Panc1 (cell line): ENCODE measurements around the gene CKB. TPM values are rescaled to one million over a fixed set of nuclear protein-coding genes. Genes with fewer than 3 reads are reported as not detected.

Experiments used
- ATAC-seq: fragments of 200-7000 bp; cut with Tn5 transposase; 2 replicates; pipeline ENCODE4 v1.9.1; 2020; ENCODE audit warnings: mild to moderate bottlenecking, moderate library complexity
- BruUV-seq: library from RNA; stranded (reverse); fragments of 400-500 nt; replicated peaks from 2 replicates; lab custom pipeline; 2021; lab: Mats Ljungman, UMichigan
- CTCF ChIA-PET: fragments of 300-600 bp; sonication (Branson Sonifier 250); formaldehyde crosslinking; loops from one replicate; lab custom pipeline; 2022; ENCODE audit warnings: antibody characterized with exemption; lab: Charles Lee
- POLR2A ChIA-PET: fragments of 300-600 bp; sonication (Branson Sonifier 250); formaldehyde crosslinking; loops from one replicate; lab custom pipeline; 2022; ENCODE audit warnings: antibody characterized with exemption; lab: Charles Lee
- DNase-seq: peaks from one replicate; pipeline ENCODE4 v3.0.0-alpha.2; 2010; ENCODE audit warnings: low read depth, low spot score
- H3K27ac ChIP-seq: 2 replicates; pipeline ENCODE4 v1.5.1; 2011; ENCODE audit warnings: mild to moderate bottlenecking, low read length, inconsistent platforms
- H3K27me3 ChIP-seq: fragments of 200-500 bp; sonication (Bioruptor generic); 2 replicates; pipeline ENCODE4 v1.6.0; 2014; ENCODE audit warnings: low read length, inconsistent platforms; ENCODE audit not compliant: control insufficient read depth, insufficient read depth
- H3K36me3 ChIP-seq: fragments of 200-500 bp; sonication (Bioruptor generic); 2 replicates; pipeline ENCODE4 v1.5.1; 2014; ENCODE audit warnings: inconsistent platforms, mild to moderate bottlenecking, low read length, moderate library complexity; ENCODE audit not compliant: control insufficient read depth, insufficient read depth
- H3K4me1 ChIP-seq: 2 replicates; pipeline ENCODE4 v1.5.1; 2011; ENCODE audit warnings: inconsistent platforms, mild to moderate bottlenecking, low read length, moderate library complexity; ENCODE audit not compliant: control insufficient read depth, insufficient read depth
- H3K4me3 ChIP-seq, 2 experiments: 2 replicates each; pipeline ENCODE4 v1.5.1; 2011 to 2012; ENCODE audit warnings: low read depth in 2 of 2, low read length in 2 of 2, mild to moderate bottlenecking in 2 of 2, inconsistent platforms in 1 of 2, moderate library complexity in 1 of 2
- H3K9me3 ChIP-seq: fragments of 200-500 bp; sonication (Bioruptor generic); 2 replicates; pipeline ENCODE4 v1.5.1; 2014; ENCODE audit warnings: low read depth, mild to moderate bottlenecking, inconsistent platforms, low read length, moderate library complexity; ENCODE audit not compliant: control insufficient read depth, insufficient read depth
- POLR2AphosphoS5 ChIP-seq: IDR thresholded peaks from 2 replicates; pipeline ENCODE4 v1.6.1; 2012; ENCODE audit warnings: mild to moderate bottlenecking, low read depth, low read length, moderate library complexity
- REST ChIP-seq, 2 experiments: IDR thresholded peaks; 2 replicates each; pipeline ENCODE4 v1.6.1; 2011 to 2012; ENCODE audit warnings: low read depth in 2 of 2, control low read depth in 1 of 2, low read length in 1 of 2, mild to moderate bottlenecking in 1 of 2, moderate library complexity in 1 of 2; ENCODE audit not compliant: insufficient read depth in 1 of 2
- SIN3A ChIP-seq: IDR thresholded peaks from 2 replicates; pipeline ENCODE4 v1.6.1; 2012; ENCODE audit warnings: low read depth, mild to moderate bottlenecking, low read length, moderate library complexity, borderline replicate concordance; ENCODE audit not compliant: insufficient read depth
- TCF7L2 ChIP-seq: IDR thresholded peaks from 2 replicates; pipeline ENCODE4 v1.6.1; 2011; ENCODE audit warnings: mild to moderate bottlenecking, low read depth, low read length, inconsistent platforms
- in situ Hi-C: cut with HindIII; loops from 2 replicates; pipeline ENCODE4 v1.10.0; 2016; ENCODE audit warnings: low sequenced_read_pairs, low pct_unique_long_range_greater_than_20kb
- intact Hi-C: fragments of 100-400 bp; cut with micrococcal nuclease; formaldehyde crosslinking; loops from one replicate; pipeline ENCODE4 v1.10.0; 2022; ENCODE audit not compliant: unreplicated experiment
- total RNA-seq: library from RNA; stranded (reverse); gene quantifications from one replicate; pipeline ENCODE4 v1.2.1, GENCODE V29; 2021; ENCODE audit not compliant: unreplicated experiment
- TF ChIP-seq, protein P1 (sequence below): fragments of 450-650 bp; IDR thresholded peaks from 2 replicates; pipeline ENCODE4 v1.5.1; 2017; ENCODE audit warnings: mild to moderate bottlenecking

Gene CKB
- total RNA-seq, 1 experiment from 2014 or later: 436 TPM

DNA sequence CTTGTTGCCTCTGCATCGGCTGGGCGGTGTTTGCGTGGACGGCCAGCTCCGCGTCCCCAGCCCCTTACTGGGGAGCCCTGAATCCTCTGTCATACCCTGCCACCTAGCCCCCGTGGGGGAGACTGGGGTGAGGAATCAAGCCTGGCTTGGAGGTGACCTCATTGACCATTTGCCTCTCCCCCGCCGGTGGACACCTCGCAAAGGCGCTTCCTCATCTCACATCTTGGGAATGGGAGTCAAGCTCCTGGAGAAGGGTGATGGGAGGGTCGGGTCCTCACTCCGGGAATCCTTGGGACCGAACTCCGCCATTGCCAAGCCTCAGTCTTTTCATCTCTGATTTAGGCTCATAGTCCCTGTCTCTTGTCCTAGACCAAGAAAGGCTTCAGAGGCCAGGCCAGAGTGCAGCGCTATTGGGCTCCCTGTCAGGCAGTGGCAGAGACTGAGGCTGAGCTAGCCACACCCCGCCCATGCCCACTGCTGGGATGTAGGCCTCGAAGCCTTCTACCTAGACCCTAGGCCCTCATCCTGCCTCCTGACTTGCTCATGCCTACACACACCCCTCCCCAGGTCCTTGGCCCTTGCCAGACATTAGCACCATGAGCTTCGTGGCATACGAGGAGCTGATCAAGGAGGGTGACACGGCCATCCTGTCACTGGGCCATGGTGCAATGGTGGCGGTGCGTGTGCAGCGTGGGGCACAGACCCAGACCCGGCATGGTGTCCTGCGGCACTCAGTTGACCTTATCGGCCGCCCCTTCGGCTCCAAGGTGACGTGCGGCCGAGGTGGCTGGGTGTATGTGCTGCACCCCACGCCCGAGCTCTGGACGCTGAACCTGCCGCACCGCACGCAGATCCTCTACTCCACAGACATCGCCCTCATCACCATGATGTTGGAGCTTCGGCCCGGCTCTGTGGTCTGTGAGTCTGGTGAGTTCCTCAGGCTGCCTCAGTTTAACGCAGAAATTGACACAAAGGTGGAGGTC, 7.0 kb upstream of the CKB start:
- Histone ChIP-seq H3K9me3 (no peaks in the 10 kb centered on the region), H3K4me1 (peaks cover 32% of the 10 kb centered on the region), H3K36me3 (peaks cover 4% of the 10 kb centered on the region; the same call in 1 of the 2 replicates), H3K27me3 (no peaks in the 10 kb centered on the region), H3K4me3 (peak overlapping the region; percentile 90 to 94), H3K27ac (peak overlapping the region; percentile 88)
- DNase-seq: no peak
- in situ Hi-C loops: no loop called here
- intact Hi-C loops: no loop called here
- ChIA-PET POLR2A (interaction anchor here (0.7 to 1.2 kb wide), 3 partner anchors 9 to 20 kb away, joined by 3 to 5 read pairs (median 4); no protein-coding TSS in a partner anchor), CTCF (interaction anchor here (1.5 kb wide), 1 partner anchor 11 kb away, joined by 7 read pairs; no protein-coding TSS in a partner anchor)
- no peak; the same call in 1 of the 2 replicates for ATAC-seq
- TF ChIP-seq SIN3A: no peak
- TF ChIP-seq POLR2AphosphoS5: no peak
- no peak for TF ChIP-seq TCF7L2
- TF ChIP-seq, protein P1, sequence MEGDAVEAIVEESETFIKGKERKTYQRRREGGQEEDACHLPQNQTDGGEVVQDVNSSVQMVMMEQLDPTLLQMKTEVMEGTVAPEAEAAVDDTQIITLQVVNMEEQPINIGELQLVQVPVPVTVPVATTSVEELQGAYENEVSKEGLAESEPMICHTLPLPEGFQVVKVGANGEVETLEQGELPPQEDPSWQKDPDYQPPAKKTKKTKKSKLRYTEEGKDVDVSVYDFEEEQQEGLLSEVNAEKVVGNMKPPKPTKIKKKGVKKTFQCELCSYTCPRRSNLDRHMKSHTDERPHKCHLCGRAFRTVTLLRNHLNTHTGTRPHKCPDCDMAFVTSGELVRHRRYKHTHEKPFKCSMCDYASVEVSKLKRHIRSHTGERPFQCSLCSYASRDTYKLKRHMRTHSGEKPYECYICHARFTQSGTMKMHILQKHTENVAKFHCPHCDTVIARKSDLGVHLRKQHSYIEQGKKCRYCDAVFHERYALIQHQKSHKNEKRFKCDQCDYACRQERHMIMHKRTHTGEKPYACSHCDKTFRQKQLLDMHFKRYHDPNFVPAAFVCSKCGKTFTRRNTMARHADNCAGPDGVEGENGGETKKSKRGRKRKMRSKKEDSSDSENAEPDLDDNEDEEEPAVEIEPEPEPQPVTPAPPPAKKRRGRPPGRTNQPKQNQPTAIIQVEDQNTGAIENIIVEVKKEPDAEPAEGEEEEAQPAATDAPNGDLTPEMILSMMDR: no peak
- TF ChIP-seq REST (IDR thresholded peaks at IDR 0.05; ENCODE audit: insufficient read depth in 1 of 2, low read depth in 2 of 2, low read length in 1 of 2): peak in 1 of 2 experiments; percentile 49; a peak in 1 of 4 replicates
- BruUV-seq: no TSS peak

DNA sequence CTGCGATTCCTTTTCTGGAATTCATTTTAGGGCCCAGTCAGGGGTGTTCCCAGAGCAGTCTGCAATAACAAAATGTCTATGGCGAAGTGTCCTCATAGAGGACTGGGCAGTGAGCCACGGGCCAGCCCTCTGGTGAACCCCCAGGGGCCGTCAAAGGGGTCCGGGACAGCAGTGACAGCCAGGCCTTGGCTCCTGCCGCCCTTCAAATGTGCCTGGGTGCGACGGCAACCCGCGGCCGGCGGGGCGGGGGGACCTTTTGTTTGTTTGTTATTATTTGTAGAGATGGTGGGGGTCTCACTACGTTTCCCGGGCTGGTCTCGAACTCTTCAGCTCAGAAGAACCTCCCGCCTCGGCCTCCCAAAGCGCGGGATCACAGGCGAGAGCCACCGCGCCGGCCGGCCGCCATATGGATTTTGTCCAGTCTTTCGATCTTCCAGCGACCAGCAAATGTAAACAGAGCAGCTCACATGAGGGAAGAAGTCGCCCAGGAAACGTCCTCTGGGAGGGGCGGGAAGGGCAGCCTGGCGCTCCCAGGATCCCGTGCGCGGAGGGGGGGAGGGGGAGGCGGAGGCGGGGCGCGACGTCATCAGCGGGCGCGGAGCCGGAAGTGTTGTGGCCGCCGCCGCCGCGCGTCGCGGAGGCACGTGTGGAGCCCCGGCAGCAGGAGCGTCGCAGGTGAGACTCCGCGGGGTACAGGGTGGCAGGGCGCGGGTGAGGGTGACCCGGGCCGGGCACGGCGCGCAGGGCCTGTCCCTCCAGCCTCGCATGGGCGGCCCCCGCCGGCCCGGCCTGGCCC, 6.2 kb upstream of the CKB start, which contains the start of gene TRMT61A:
Gene TRMT61A (plus strand): TSS at position 610 of the 796 bp plus-strand sequence. CDS start 783 bp downstream, outside the sequence.
- no peaks in the 10 kb centered on the region for H3K9me3 ChIP-seq
- intact Hi-C loops: no loop called here
- TF ChIP-seq REST (IDR thresholded peaks at IDR 0.05; ENCODE audit: insufficient read depth in 1 of 2, low read depth in 2 of 2, low read length in 1 of 2) (no peak), POLR2AphosphoS5 (peak; percentile 53), SIN3A (peak; percentile 96)
- CTCF ChIA-PET: interaction anchor here (0.6 to 1.5 kb wide), 2 partner anchors 10 to 1477 kb away, joined by 4 to 7 read pairs; no protein-coding TSS in a partner anchor
- peaks cover 4% of the 10 kb centered on the region; the same call in 1 of the 2 replicates for H3K36me3 ChIP-seq
- no peaks in the 10 kb centered on the region for H3K27me3 ChIP-seq
- TSS peak; percentile 96 for BruUV-seq
- H3K4me3 ChIP-seq: peak within 1 kb of the TSS; percentile 90 to 94
- ATAC-seq: peak; percentile 81
- POLR2A ChIA-PET: interaction anchor here (0.6 to 0.7 kb wide), 3 partner anchors 21 to 168 kb away, joined by 4 to 5 read pairs (median 4); no protein-coding TSS in a partner anchor
- in situ Hi-C loops: no loop called here
- H3K4me1 ChIP-seq: peaks cover 36% of the 10 kb centered on the region
- peak within 1 kb of the TSS; percentile 89 for H3K27ac ChIP-seq
- DNase-seq: no peak
